RCC 7860 (cell line): ENCODE data around the gene PRKRA.
"Not testable (repeated sequence)": the region's sequence is repeated elsewhere in the genome, so short reads cannot be mapped to it uniquely, and the experiment has no call there.

Source experiments
- DNase-seq: peaks from one replicate; pipeline ENCODE4 v3.0.0-alpha.2; 2015; ENCODE audit warnings: low spot score
- FAIRE-seq: peaks from 2 replicates; lab custom pipeline; 2012; peaks lifted over from hg19 to GRCh38; lab: Jason Lieb, UNC

The PRKRA gene

DNA sequence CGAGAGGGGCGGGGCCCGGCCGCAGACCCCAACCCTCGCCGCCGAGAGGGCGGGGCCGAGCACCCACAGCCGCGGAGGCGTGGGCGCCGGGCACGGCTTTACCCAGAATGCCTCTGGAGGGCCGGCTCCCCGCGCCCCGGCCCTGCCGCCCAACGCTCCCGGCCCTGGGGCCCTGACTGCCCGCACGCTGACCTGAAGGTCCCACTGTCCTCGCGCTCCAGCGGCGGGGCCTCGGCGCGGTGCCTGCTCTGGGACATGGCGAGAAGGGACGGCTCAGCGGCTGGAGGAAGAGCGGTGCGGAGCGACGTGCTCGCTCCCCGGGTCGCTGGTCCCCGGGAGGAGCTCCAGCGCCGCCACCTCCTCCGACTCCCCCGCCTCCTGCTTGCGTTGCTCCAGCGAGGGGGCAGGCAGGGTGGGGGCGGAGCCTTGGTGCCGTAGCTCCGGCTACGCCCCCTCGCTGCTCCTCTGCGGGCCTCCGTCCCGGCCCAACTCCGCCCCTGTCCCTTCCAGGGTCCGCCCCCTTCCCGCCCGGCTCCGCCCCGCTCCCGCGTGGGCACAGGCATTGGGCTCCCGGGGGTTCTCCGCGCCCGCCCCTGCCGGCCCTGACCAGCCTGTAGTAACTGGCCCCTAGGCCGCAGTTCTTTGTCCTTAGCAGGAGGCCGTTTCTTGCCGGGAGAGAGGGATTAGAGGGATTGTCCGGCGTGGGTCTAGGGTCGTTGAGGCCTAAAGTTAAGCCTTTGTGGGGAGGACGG, at the start of gene PRKRA, which contains the start of gene PJVK:
PRKRA (minus strand) TSS at position 402 of the 752 bp plus-strand sequence; CDS start at position 257, 145 bp downstream.
PJVK (plus strand) TSS at position 605 of the 752 bp plus-strand sequence. CDS start 2,032 bp downstream, outside the sequence.
- FAIRE-seq (peak; percentile 81), DNase-seq (peak; percentile 90)

DNA sequence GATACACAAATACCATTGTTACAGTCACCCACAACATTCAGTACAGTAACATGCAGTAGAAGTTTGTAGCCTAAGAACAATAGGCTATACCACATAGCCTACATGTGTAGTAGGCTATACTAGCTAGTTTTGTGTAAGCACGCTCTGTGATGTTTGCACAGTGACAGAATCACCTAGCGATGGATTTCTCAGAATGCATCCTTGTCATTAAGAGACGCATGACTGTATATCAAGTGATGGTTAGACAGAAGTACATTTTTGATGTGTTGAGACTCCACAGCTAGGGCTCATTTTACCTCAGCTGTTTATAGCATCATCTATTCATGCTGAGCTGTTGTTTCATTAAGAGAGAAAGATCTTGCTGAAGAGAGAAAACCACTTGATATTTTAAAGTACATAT, 48.7 kb upstream of the PRKRA start:
- FAIRE-seq, result no peak
- DNase-seq, result no peak

DNA sequence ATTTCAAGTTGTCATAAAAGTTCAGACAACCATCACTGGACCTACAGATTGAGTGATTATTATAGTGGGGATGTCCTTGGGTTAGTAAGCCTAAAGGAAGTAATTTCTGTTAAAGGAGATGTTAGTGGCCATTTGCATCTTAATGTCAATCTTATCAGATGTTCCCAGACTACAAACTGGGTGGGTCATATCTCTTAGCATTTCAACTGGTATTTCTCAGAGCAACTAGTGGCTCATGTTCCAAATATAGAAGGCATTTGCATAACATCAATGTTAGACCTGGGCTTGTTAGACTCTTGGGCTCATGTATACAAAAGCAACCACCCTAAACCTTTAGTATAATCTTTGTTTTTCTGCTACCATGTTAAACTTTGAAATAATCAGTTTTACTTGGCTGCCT, 47.2 kb upstream of the PRKRA start:
- DNase-seq (no peak), FAIRE-seq (no peak)

DNA sequence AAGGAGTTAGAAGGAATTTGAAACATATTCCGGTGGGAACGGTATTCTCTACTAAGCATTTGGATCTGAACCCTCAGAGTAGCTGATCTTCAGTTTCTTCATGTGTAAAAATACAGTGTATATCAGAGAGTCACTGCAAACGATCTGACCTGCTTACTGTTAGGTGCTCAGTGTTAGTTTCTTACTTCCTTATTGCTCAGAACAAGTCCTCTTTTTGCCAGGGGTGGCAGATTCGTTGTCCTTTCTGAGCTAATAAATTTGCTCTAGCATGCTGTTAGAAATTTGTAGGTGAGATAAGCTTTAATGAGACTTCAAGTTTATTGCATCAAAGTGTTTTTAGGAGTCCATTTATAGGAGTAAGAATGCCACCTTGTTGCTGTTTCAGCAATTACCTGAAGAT, 45.1 kb upstream of the PRKRA start:
- FAIRE-seq, result no peak
- DNase-seq, result no peak

DNA sequence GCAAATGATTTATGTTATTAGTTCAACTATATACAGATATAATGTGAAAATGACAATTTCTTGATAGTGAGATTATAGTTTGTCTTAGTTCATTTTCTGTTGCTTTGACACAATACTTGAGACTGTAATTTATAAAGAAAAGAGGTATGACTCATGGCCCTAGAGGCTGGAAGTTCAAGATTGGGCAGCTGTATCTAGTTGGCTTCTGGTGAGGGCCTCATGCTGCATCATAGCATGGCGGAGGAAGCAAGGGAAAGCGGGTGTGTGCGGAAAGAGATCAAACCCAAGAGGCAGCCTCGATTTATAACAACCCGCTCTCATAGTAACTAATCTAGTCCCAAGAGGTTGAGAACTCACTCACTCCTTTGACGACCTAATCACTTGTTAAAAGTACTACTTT, 40.6 kb upstream of the PRKRA start:
- no peak for DNase-seq
- FAIRE-seq, result no peak

DNA sequence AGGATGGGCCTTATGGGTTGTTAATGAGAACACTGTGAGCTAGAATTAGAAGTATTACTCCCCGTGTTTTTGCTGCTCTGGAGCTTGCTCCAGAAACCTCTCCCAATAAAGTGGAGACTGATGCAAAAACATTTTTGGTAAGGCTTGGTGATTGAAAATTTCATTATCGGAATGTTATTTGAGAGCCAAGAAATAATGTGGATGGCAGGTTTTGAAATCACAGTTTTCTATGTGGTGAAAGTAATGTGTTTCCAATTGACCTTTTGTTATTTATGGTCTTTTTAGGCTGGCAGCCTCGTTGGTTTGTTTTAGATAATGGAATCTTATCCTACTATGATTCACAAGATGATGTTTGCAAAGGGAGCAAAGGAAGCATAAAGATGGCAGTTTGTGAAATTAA, 34.4 kb upstream of the PRKRA start:
- no peak for DNase-seq
- FAIRE-seq, result no peak

DNA sequence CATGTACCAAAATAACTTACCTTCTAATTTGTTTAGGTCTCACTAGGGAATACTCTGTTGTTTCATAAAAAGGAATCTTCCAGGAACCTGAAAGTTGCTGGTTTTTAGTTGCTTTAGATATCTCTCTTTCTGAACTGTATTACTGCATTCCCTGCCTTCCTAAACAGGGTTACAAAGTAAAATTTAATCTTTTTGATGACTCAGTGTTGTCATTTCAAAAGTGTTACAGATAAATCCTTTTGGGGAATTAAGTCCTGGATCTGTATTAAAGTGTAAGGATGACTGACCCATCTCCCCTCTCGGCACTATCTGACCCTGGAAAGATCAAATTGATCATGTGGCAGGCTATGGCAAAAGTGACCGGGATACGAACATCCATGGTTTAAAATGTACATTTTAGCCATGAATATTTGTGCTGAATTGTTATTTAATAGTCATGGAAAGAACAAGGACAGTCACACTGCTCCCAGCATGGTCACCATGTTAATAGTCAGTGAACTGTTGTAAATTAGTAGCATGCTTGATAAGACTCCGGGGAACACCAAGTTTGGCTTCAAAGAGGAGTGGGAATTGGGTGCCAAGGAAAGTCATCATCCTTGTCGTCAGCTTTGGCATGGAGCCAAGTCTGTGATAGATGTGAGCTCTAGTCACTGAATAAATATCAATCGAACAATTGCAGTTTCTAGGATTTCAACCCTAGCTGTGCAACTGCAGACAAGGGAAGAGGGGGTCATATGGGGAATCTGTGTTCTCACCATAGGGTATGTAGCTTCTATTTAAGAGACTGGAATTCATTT, 33.5 kb upstream of the PRKRA start:
- no peak for FAIRE-seq

DNA sequence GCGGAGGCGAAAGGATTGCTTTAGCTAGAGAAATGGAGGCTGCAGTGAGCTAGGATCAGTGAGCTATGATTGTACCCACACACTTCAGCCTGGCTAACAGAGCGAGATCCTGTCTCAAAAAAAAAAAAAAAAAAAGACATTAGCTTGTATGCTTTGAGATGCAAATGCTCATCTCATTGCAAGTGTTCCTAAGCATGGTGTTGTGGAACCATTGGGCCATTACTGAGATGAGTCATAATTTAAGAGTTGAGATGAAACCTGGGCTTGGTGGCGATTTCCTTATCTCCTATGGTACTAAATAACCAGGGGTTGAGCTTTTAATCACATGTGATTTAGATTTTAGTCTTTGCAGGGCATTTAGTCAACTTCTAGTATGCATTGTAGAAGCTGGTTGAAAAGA, 31.5 kb upstream of the PRKRA start:
- DNase-seq (peak; percentile 60), FAIRE-seq (peak; percentile 74)

More for the DNA sequence above, 33.5 kb upstream of the PRKRA start:
- DNase-seq, result peak; percentile 41

DNA sequence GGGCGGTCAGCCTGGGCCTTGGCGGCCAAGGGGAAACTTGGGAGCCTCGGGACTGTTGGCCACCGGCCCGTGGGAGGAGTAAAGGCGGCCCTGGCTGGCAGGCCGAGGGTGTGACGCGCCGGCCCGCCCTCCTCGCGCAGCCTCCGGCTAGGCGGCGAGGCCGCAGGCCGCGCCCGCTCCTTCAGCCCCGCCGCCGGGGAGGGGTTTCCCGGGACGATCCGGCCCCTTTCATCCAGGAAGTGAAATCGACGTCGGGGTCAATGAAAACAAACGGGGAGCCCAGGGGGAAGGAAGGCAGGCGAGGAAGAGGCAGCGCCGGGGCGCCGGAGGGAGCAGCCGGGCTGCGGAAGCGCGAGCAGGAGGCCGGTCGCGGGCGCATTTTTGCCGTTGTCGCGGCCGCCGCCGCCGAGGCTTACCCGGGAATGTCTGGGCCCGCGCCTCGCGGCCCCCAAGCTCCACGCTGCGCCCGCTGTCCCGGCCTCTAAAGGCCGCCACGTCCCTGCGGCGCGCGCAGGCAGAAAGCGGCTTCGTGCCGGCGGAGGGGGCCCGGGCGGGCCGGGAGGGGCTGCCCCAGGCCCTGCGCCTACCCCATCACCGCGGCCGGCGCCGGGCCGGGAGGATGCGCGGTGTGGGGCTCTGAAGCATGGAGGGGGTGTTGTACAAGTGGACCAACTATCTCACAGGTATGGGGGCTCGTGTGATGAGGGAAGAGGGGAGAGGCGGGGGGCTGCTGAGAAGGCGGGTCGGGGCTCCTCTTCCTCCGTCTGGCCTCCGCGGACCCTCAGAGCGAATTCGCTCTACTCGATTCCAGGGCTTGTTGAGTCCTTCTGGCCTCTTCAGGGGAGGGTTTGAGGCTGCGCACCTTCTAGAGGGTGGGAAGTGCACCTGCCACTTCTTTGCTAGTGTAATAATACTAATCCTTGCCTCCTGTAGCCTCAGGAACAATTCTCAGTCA, 29.5 kb upstream of the PRKRA start, which contains the start of gene PLEKHA3:
PLEKHA3 (plus strand) TSS at position 231 of the 955 bp plus-strand sequence; CDS start at position 644, 413 bp downstream.
- DNase-seq (peak; percentile 91), FAIRE-seq (no peak)

DNA sequence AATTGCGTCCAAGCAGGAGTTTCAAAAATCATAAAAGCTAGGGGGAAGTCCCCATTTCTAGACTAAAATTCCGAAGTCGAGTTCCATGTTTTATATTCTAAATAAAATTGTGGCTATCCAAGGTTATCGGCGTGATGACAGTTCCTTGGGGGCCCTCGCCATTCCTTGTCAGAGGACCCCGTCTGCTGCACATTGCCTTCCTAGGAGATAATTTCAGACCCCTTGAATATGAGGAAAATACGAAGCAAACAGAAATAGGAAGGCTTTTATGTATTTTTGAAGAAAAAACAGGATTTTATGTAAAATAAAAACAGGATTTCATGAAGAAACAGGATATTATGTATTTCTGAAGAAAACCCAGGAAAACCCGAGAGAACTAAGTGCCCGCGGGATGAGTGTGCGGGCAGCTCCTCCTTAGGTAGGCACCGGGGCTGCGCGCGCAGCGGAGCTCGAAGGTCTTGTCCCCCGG, 28.8 kb upstream of the PRKRA start:
- DNase-seq, result no peak
- FAIRE-seq, result peak; percentile 52

DNA sequence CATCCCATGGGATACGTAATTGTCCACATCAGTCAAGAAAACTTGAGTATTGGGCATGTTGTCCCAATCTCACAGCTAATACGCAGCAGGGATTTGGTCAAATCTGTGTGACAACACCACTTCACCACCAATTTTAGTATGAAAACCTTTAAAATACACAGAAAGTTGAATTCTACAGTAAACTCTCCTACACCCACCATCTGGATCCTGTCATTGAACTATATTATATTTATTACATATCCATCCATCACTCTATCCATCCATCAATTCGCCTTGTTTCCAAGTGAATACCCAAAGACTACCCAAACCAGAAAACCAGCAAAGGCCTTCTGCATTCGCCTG, 28.3 kb upstream of the PRKRA start:
- DNase-seq (no peak), FAIRE-seq (no peak)

DNA sequence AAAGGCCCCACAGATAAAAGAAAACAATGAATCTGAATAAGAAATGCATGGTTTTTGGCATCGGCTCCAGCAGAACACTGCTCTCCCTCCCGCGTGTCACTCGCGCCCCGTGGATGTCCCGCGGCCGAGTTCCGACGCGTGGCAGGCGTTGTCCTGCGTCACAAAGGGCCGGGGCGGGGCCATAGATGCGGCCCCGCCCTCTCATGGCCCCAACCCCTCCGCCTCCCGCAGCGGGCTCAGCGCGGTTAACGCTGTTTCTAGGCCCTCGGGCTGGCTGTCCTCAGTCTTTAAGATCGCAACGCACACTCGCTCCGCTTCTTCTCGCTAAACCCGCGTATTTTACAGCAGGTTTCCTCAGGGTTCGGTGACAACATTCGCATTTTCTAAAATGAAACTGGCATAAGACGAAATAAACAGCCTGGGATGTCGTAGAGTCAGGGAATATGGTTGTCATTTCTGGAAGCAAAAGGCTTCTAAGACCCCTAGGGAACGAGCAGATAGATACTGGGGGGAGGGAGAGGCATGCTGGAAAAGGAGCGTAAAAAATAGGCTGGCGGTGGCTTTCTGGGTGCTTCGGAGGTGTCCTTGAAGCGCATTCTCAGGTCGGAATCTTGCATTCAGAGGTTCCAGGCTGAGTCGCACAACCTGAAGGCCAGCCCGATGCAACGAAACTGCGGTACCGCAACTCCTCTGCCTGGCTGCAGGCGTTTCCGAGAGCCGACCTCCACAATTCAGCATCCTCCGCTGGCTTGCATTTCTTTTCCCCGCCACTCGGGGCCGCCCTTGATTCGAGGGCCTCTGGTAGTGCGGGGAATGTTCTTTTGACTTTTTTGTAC, 27.7 kb upstream of the PRKRA start, which contains the start of gene FKBP7:
FKBP7 (minus strand) TSS at position 162 of the 836 bp plus-strand sequence; CDS start at position 61, 101 bp downstream.
- peak; percentile 75 for DNase-seq
- FAIRE-seq, result peak; percentile 55

DNA sequence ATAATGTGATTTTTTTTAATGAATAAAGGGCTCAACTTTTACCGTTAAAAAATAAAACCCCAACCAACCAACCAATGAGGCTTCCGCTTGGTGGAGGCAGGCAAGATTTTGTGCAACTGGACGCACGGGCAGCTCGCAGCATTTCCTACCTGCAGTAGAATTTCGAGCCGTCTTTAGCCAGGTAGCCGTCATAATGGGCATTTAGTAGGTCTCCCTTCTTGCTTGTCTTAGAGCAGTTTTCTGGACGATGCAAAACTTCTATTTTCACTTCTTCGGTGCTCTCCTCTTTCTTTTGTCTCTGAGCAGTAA, 27.1 kb upstream of the PRKRA start:
- FAIRE-seq, result no peak
- DNase-seq, result no peak

DNA sequence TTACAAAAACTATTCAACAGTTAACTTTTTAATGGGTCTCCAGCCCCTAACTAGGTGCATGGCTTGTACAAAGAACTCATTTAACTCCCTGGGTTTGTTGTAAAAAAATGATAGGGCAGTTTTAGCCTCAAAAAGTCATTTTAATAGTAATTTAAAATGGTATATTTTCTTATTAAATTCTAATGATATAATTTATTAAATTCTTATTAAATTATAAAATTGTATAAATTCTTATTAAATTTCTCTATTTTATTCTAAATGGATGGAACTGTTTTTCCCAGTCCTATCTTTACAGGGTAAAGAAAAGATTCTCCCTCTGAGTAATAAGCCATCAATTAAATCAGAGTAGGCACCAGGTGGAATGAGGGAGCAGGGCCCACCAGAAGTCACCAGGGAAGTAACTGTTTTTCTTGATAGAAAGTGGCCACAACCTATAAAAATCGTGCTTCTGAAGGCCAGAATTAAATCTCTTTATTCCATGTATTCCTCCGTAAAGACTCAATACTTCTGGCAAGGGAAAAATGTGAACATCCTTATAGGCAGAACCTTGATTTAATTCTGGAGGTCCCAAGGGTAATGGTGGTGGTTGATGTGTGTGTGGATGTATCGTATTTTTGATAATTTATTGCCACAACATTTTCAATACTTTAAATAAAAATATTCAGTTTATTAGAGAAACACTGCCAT, 26.6 kb upstream of the PRKRA start:
- FAIRE-seq (peak; percentile 33), DNase-seq (no peak)

DNA sequence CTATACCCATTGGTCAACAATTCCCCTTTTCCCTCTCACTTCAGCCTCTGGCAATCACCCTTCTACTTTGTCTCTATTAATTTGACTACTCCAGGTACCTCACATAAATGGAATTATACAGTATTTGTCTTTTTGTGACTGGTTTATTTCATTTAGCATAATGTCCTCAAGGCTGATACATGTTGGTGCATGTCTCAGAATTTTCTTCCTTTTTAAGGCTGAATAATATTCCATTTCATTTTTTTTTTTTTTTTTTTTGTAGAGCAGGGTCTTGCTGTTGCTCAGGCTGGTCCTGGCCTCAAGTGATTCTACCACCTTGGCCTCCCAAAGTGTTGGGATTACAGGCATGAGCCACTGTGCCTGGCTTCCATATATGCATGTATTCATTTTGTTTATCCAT, 25.5 kb upstream of the PRKRA start:
- DNase-seq (no peak), FAIRE-seq (no peak)

DNA sequence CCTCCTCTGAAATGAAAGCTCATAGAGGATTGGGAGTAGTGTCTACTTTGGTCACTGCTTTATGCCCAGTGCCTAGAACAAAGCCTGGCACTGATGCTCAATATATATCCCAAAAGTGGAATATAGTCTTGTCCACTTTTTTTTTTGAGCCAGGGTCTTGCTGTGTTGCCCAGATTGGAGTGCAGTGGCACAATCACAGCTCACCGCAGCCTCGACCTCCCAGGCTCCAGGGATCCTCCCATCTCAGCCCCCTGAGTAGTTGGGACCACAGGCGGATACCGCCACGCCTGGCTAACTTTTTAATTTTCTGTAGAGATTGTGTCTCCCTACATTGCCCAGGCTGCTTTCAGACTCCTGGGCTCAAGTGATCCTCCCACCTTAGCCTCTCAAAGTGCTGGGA, 23.6 kb upstream of the PRKRA start:
- FAIRE-seq (no peak), DNase-seq (no peak)

DNA sequence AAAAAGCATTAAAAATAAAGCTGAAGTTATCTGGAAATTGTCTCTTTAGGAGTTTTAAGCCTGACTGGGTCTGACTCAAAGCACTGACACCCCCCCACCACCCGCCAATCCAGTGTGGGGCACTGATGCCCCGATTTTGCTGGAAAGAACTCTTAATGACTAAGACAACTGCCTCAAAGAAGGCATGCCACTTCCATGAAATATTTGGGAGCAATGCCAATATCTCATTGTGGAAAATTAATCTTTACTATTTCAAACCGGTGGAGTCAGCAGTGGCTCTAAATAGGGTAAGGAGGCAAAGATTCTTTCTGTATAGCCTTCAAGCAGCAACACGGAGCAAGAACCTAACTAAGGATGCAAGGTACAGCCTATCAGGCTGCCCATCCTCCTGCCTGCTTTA, 23.0 kb upstream of the PRKRA start:
- FAIRE-seq (peak; percentile 65), DNase-seq (peak; percentile 39)

DNA sequence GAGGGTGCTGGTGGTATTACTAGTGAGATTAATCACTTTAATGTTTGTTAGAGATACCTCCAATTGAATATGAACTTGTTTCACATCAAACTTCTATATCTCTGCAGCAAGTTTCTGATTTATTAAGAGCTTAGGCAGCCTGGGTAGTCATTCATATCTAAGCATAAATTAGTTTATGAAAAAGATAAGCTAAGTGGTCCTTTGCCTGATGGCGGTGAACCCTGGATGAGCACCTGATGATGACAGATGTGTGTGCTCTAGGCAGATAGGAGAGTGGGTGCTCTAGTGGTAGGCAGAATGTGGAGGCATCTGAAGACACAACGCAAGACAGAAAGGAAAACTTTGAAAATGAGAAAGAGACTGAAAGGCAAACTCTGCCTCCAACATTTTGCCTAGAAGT, 22.4 kb upstream of the PRKRA start:
- DNase-seq, result no peak
- FAIRE-seq, result no peak

DNA sequence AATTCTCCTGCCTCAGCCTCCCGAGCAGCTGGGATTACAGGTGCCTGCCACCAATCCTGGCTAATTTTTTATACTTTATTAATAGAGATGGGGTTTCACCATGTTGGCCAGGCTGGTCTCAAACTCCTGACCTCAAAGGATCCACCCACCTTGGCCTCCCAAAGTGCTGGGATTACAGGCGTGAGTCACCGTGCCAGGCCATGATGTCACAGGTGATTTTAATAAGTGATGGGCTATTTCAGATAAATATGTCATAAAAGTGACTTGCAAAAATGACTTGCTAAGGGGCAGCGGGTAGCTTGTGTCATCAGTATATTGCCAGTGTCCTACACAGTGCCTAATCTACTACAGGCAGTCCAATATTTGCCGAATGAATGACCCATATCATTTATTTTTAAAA, 20.3 kb upstream of the PRKRA start:
- not testable (repeated sequence) for DNase-seq, FAIRE-seq
